Skeletal muscle cell (primary cell): Measurements from ENCODE around the gene AVEN.

Experiments used
- DNase-seq: peaks from one replicate; pipeline ENCODE4 v3.0.0-alpha.2; 2010; ENCODE audit warnings: low read depth
- H3K4me3 ChIP-seq: 2 replicates; pipeline ENCODE4 v1.5.1; 2011; ENCODE audit warnings: low read depth, mild to moderate bottlenecking, control low read depth, low read length, moderate library complexity

AVEN gene

DNA sequence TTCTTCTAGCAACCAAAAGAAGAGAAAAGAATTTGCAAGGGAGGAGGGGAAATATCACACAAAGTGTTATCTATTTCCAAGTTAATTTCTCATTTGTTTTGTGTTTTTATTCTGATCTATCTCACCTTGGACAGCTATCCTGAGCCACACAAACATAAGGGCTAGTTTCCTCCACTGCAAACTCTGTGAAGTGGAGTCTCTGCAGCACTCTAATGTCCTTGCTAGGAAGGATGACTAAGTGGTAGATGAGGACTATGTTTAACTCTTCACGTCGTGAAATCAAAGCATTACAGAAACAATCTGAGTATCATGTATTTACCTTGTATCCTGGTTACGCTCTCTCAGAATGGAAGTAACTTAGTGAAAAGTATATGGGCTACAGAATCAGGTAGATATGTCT lies 104.6 kb downstream of the AVEN start:
- no peak overlapping the region for H3K4me3 ChIP-seq
- no peak for DNase-seq

DNA sequence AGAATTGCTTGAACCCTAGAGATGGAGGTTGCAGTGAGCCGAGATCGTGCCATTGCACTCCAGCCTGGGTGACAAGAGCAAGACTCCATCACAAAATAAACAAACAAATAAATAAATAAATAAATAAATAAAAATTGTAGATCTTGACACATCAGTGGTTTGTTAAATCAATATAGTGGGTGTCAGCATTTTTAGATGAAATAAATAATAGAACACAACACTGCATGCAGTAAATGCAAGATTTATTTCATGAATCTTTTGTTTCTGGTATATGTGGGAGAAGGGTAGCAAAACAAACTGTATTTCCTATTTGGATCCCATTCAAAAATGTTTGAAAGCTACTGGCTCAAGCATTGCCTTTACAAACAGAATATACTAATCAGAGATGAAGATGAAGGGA lies 106.3 kb downstream of the AVEN start:
- no peak for DNase-seq
- no peak overlapping the region for H3K4me3 ChIP-seq

DNA sequence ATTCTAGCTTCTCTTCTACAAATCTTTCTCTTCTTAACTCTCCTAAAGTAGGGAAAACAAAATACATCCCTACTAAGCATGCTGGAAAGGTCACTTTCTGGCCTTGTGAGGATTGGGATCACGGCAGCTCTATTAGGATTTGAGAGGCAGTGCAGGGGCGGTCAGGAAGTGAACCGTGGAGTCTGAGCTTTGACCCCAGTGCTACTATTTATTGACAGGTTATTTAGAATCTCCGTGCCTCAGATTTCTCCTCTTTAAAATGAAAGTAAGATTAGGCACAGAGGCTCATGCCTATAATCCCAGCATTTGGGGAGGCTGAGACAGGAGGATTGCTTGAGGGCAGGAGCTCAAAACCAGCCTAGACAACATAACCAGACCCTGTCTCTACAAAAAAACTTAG lies 112.7 kb downstream of the AVEN start:
- H3K4me3 ChIP-seq: no peak overlapping the region
- no peak for DNase-seq

DNA sequence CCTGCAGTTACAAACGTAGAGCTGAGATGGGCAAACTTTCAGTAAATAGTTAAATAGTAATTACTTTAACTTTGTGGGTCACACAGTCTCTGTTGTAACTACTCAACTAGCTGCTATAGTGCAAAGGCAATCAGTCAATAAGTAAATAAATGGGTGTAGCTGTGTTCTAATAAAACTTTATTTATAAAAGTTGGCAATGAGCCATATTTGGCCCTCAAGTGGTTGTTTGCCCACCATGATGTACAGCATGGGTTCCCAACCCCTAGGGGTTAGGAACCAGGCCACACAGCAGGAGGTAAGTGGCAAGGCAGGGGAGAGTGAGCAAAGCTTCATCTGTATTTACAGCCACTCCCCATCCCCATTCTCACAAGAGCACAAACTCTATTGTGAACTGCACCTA lies 115.6 kb downstream of the AVEN start:
- H3K4me3 ChIP-seq: no peak overlapping the region
- DNase-seq: no peak

DNA sequence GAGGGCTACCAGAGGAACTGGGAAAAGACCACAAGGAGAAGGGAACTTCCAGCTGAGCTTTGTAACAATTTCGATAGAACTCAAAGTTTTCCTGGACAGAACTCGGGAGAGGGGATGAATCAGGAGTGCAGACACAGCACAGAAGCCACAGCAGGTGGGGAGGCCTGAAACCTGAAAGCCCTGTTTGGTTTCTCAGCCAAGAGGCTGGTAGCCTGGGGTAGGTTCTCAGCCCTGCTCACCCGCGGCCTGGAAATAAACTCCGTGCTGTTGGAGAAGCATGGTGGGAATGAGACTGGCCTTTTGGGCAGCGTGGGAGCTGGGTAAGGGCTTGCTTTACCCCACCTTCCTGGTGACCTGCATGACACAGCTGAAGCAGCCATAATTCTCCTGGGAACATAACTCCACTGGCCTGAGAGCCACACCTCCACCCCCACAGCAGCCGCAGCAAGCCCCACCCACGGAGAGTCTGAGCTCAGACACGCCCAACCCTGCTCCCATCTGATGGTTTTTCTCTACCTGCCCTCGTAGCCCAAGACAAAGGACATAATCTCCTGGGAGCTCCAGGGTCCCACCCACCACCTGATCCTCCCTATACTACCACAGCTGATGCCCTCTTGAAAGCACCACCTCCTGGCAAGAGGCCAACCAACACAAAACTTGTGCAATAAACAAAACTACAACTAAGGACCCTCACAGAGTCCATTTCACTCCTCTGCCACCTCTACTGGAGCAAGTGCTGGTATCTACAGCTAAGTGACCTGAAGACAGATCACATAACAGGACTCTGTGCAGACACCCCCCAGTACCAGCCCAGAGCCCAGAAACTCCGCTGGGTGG lies 123.2 kb downstream of the AVEN start:
- no peak for DNase-seq
- H3K4me3 ChIP-seq: no peak overlapping the region

DNA sequence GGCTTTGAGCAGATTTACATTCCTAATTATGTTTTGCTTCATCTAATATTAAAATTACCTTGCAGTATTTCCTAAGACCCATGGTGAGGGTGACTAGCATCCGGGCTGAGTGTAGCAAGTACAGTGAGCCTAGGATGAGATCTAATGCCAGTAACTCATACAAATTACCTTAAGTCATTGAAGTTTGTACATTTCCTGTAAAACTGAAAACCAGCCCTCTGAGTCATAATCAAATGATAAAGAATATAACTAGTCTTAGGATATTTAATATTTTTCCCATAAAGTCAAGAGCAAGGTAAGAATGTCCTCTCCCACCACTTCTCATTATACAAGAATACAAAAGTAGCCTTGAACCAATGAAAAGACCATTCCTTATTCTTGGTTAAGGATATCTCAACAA lies 125.5 kb downstream of the AVEN start:
- H3K4me3 ChIP-seq: no peak overlapping the region
- no peak for DNase-seq

DNA sequence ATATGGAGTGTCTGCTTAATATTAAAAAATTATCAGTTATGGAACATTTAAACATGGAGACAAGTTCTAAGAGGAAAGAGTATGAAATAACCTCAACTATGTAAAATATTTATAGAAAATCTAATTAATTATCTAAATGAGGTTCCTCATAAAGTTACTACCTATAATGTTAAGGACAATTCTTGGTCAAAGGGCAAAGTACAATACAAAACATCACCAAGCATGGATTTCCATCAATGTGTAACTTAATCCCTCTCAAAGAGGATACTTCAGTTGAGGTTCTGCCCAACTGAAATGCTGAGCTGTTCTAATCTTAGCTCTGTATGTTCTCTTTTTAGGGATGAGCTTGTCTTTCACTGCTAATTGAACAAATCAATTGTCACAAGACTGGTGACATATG lies 126.7 kb downstream of the AVEN start:
- H3K4me3 ChIP-seq: no peak overlapping the region
- DNase-seq: no peak

DNA sequence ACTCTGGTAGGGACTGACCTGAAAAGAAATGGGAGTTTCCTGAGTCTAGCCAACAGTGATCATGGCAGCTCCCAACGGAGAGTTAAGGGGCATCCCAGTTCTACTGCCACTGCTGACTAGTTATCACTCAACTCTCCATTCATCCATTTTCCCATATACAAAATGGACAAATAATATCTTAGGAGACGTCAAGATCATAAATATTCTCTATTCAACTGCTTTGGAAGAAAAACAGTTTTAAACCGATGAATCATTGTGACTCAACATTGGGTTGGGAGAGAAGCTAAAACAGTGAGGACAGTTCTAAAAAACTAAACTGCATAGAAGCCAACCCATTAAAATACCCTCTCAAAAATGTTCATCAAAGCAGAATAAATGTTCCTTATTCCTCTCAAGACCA lies 128.3 kb downstream of the AVEN start:
- H3K4me3 ChIP-seq: no peak overlapping the region
- no peak for DNase-seq

DNA sequence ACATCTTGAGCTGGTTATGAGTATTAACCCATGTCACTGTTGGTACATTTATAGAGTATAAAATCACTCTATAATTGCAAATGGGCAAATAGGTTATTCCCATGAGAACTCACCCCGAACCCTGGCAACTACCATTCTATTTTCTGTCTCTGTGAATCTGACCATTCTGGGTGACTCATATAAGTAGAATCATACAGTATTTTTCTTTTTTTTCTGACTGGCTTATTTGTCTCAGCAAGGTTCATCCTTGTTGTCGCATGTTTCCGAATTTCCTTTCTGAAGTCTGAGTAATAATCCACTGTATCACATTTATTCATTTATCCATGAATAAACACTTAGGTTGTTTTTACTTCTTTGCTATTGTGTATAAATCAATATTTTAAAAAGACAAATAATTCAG lies 130.6 kb downstream of the AVEN start:
- no peak for DNase-seq
- no peak overlapping the region for H3K4me3 ChIP-seq

DNA sequence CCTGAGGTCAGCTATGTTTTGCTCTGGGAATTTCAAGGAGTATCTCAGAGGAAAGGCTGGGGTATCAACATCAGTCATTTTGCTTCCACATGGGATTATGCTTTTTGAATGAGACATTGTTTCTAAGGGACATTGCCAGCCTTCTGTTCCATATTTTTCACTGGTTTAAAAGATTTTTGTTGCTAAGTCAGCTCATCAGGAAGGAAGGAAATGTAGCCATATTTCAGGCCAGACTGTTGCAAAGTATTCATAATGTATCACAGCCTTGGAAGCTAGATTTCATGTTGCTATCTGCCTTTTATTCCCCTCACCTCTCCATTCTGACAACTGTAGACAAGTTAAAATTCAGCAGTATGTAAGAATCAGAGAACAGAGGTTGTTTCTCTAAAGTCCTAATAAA lies 131.7 kb downstream of the AVEN start:
- no peak for DNase-seq
- no peak overlapping the region for H3K4me3 ChIP-seq

DNA sequence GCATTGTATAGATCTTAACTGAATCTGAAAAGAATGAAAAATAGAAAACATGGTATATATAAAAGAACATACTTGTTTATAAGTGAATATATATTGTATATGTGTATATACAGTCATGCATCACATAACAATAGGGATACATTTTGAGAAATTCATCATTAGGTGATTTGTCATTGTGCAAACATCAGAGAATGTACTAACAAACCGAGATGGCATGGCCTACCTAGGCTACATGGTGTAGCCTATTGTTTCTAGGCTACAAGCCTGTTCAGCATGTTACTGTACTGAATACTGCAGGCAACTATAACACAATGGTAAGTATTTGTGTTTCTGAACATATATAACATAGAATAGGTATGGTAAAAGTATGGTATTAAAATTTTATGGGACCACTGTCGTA lies 135.3 kb downstream of the AVEN start:
- no peak overlapping the region for H3K4me3 ChIP-seq
- DNase-seq: no peak

DNA sequence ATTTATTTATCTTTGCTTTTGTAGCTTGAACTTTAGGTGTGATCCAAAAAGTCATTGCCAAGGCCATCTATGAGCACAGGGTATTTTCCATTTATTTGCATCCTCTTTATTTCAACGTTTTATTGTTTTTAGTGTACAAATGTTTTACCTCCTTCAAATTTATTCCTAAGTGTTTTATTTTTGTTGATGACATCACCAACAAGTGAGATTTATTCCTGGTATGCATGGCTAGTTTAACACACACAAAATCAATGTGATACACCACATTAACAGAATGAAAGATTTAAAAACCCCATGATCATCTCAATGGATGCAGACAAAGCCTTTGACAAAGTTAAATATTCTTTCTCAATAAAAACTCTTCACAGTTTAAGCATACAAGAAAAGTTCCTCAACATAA lies 137.0 kb downstream of the AVEN start:
- no peak overlapping the region for H3K4me3 ChIP-seq
- no peak for DNase-seq

DNA sequence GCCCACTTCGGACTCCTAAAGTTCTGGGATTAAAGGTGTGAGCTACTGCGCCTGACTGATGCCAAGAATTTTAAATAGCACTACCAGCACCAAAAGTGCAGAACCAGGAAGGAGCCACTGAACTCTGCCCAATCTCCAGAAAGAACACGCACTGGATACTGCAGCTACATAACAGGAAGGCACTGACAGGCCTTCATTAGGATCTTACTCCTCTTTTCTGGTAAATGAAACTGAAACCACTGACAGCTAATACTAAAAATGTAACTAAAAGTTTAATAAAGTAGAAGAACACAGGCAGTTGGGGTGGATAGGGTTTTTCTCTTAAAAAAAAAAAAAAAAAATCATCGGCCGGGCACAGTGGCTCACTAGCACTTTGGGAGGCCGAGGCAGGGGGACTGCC lies 144.8 kb downstream of the AVEN start:
- no peak for DNase-seq
- no peak overlapping the region for H3K4me3 ChIP-seq

DNA sequence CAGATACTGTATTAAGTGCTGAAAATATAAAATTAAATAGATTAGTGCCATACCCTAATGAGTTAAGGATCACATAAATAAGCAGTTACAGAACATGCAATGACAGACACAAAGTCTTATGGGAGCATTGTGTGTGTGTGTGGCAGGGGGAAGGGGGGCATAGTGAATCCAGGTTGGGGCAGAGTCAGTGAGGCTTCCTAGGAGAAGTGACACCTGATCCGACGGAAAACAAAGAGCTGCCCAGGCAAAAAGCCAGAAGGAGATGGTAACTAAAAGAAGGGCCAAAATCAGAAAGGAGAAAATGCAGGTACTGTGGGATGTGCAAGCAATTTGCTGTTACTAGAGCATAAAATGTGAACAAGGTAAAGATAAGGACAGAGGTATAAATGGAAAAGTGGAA lies 150.8 kb downstream of the AVEN start:
- H3K4me3 ChIP-seq: no peak overlapping the region
- no peak for DNase-seq

DNA sequence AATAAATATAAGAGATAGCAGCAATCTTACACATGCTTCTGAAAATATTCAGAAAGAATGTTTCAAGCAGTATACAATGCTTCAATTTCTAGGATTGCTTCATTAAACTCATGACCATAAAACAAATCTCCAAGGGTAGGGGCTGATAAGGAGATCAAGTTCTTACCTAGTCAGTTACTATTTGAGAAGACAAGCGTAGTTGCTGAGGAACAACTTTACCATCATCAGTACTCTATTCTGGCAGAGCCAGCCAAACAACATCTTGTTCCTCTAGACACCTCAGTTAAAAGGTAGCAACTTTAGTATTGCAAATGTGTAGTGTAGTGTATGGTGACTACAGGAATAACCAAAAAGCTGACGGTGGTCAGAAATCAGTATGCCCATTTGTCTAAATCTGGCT lies 156.1 kb downstream of the AVEN start:
- H3K4me3 ChIP-seq: no peak overlapping the region
- DNase-seq: no peak

DNA sequence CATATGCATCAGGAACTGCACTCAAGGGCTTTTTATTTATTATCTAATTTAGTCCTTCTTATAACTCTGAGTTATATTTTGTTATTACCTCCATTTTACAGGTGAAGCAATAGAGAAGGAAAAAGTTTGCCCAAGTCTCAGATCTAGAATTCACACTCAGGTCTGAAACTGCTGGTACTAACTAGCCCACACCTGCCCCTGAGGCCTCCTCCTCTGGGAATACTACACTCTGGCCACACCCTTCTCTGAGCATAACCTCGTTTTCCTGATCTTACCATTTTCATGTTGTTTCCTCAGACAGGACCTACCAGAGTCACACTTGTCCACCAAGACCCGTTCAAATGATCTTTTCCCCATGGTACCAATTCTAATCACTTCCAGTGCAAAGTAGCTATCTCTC lies 164.8 kb downstream of the AVEN start:
- no peak for DNase-seq
- H3K4me3 ChIP-seq: no peak overlapping the region

DNA sequence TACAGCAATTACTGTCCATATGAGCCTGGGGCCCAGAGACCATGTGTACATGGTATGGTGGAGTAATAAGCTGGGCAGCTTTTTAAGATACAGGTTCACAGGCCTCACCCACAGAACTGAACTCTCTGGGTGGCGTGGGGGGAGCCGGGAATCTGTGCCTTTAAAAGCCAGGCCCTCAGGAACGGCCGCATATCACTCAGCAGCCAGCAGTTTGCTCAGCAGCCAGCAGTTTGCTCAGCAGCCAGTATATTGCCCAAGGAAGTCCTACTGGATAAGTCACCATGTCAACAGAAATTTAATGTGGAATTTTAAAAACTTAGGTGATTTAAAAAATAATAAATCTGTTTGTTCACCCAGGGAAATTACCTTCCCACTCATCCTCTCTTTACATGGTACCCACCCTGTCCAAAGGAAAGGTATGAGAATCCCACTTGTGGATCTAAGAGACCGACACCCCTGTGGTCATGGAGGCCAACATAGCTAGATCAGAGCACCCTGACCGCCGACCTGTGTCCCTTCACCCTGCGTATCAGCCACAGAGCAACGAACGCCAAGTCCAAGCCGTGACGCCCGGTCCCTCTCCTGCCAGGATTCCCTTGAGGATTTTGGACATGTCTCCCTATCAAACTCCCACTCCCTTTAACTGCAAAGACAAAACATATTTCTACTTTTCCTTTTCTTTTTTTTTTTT lies 166.4 kb downstream of the AVEN start:
- DNase-seq: no peak
- H3K4me3 ChIP-seq: no peak overlapping the region

DNA sequence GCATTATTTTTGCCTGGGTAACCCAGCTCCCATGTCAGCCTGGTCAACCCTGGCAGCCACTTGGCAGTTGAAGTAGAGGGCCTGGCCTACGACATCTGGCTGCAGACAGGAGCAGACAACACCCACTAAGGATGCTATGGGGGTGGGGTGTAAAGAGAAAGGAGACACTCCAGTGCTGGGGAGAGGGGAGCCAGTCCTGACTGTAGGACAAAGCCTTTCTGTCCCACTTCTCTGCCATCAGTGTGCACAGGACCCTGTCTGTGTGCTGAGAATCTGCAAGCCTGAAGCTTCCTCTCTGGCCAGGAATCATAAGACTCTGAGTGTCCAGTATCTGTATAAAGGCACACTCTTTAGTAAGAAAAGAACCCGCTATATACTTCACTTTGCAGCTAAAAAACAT lies 167.0 kb downstream of the AVEN start:
- no peak overlapping the region for H3K4me3 ChIP-seq
- DNase-seq: no peak

DNA sequence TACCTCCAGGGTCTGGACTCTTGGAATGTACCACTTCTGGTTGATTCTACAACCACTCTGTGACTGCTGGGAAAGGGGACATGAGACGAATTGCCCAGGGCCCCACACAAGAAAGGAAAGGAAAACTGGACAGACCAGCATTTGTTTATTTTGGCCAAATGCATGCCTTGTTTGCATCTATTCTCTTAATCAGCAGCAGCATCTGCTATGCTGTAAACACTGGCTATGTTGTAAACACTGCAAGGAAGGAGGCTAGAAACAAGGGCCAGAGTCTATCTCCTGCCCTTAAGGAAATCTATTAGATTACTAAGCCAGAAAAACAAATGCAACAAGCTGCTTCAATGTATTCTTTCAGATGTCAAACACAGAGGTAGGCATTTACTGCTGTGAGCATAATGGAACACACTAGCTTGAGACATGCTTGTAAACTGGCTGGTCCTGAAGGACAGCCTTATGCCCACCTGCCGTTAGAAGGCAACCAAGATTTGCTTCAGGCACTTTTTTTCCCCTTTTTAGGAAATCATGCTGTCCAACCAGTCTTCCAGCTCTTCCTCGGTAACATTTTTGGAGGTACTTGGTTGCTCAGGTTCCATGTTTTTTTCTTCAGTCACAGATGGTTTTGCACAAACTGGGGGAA lies 172.8 kb downstream of the AVEN start:
- DNase-seq: no peak
- no peak overlapping the region for H3K4me3 ChIP-seq

DNA sequence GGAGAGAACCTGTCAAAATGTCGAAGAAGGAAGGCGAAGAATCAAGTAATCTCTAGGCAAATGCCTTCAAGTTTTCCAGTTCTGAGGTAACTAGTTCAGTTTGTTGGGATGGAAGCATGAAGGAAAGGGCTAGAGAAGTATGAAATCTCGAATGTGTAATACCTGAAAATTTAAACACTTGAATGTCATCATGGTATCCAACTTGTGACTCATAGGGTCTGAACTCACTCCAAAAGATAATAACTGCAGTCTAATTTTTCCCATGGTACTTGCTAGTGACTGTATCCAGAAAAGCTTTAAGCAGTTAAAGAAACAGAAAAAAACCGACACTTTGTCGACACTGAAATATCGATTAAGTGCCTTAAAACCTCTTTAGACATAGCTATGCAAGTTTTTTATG lies 173.6 kb downstream of the AVEN start:
- no peak overlapping the region for H3K4me3 ChIP-seq
- DNase-seq: peak; percentile 30
